ENCODE data around the gene C11orf98.

C11orf98 gene

DNA sequence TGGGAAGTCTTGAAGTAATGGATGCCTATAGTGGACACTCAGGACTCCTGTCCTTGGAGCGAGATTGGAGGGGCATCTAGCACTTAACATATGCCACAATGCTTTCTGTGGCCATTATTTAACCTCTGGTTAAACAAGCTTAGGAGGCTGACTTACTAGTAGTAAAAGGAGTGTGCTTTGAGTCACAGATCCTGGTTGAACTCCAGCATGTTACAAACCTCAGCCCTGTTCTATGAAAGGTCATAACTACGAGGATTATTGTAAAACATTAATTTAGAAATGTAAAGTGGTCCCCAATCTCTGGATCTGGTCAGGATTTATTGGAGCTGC lies 8.2 kb upstream of the C11orf98 start:
- Histone ChIP-seq H3K27me3 (replicated peaks; ENCODE audit: control insufficient read depth, insufficient read depth, low read length) (no peaks in the 10 kb centered on the region), H3K36me3 (ENCODE audit: control insufficient read depth, insufficient read depth, low read length) (peaks cover 7% of the 10 kb centered on the region), H3K4me3 (replicated peaks; ENCODE audit: low read depth, low read length) (no peak overlapping the region)
- TF ChIP-seq CTCF (IDR thresholded peaks at IDR 0.05; ENCODE audit: insufficient read depth, low read length, poor library complexity, severe bottlenecking): no peak
- DNase-seq (ENCODE audit: extremely low read depth, insufficient read length): no peak

- TF ChIP-seq CTCF (IDR thresholded peaks at IDR 0.05; ENCODE audit: insufficient read depth, low read length, poor library complexity, severe bottlenecking): no peak
- Histone ChIP-seq H3K36me3 (ENCODE audit: control insufficient read depth, insufficient read depth, low read length) (peaks cover 6% of the 10 kb centered on the region), H3K4me3 (replicated peaks; ENCODE audit: low read depth, low read length) (peak within 1 kb of the TSS; percentile 91), H3K27me3 (replicated peaks; ENCODE audit: control insufficient read depth, insufficient read depth, low read length) (no peaks in the 10 kb centered on the region)
- peak; percentile 87 for DNase-seq (ENCODE audit: extremely low read depth, insufficient read length)
Observed at GRCh38 chr11:62671608-62672389, 6.8 kb upstream of the C11orf98 start, which contains the start of the genes LBHD1 and UQCC3. TSS of gene LBHD1 (minus strand) at chr11:62672267. CDS start at chr11:62670031, 2,236 bp downstream. TSS of gene UQCC3 (plus strand) at chr11:62671673. CDS start at chr11:62671746, 73 bp downstream.

- Histone ChIP-seq H3K4me3 (replicated peaks; ENCODE audit: low read depth, low read length) (peak overlapping the region; percentile 91), H3K36me3 (ENCODE audit: control insufficient read depth, insufficient read depth, low read length) (peaks cover 8% of the 10 kb centered on the region), H3K27me3 (replicated peaks; ENCODE audit: control insufficient read depth, insufficient read depth, low read length) (no peaks in the 10 kb centered on the region)
- TF ChIP-seq CTCF (IDR thresholded peaks at IDR 0.05; ENCODE audit: insufficient read depth, low read length, poor library complexity, severe bottlenecking): no peak
- DNase-seq (ENCODE audit: extremely low read depth, insufficient read length): no peak
Observed at GRCh38 chr11:62671236-62671607, 6.2 kb upstream of the C11orf98 start.

DNA sequence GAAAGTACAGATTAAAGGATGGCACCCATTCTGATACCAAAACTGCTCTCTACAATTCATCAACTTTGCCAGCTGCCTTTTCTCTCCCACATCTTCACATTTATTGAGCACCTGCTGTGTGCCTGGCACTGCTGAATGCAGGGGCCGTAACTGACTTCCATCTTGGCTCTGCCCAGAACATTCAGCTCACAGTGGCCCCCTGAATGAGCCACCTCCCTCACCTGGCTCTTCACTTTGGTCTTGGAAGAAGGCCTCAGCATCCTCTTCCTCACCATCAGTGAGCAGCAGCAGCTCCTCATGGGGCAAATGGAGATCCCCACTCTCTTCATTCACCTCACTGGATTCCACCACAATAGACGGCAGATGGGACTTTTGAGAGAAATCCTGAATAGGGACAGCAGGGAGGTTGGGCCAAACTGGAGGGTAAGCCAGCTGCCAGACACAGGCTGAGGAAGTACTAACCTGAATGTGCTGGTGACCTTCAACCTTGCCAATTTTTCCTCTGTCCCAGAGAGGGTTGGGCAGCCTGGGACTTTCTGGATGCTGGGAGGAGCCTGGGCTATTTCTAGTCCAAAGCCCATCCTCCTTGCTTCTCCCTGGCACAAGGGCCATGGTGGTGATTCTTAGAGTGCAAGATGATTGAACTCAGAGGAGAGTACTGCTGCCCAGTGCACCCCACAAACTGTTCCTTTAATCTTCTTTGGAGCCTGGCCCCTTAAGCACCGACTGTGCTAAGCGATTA lies 4.6 kb upstream of the C11orf98 start:
- Histone ChIP-seq H3K36me3 (ENCODE audit: control insufficient read depth, insufficient read depth, low read length) (peaks cover 8% of the 10 kb centered on the region), H3K27me3 (replicated peaks; ENCODE audit: control insufficient read depth, insufficient read depth, low read length) (no peaks in the 10 kb centered on the region), H3K4me3 (replicated peaks; ENCODE audit: low read depth, low read length) (no peak overlapping the region)
- no peak for TF ChIP-seq CTCF (IDR thresholded peaks at IDR 0.05; ENCODE audit: insufficient read depth, low read length, poor library complexity, severe bottlenecking)
- DNase-seq (ENCODE audit: extremely low read depth, insufficient read length): no peak

DNA sequence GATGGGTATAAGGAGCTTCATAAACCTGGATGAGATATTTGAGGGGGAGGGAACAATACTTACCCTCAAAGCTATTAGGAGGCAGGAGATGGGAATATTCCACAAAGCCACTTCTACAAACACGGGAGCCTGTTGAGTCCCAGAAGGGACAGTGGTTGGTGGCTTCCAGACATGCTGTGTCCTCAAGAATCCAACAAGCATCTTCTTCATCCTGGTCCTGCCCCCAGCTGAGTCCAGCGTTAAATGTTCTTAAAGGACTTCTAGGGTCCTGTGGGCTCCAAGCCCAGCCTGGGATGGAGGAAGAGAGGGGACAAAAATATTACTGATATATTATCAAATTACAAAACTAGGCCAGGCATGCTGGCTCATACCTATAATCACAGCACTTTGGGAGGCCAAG lies 2.5 kb upstream of the C11orf98 start:
- no peak for TF ChIP-seq CTCF (IDR thresholded peaks at IDR 0.05; ENCODE audit: insufficient read depth, low read length, poor library complexity, severe bottlenecking)
- Histone ChIP-seq H3K36me3 (ENCODE audit: control insufficient read depth, insufficient read depth, low read length) (peaks cover 15% of the 10 kb centered on the region), H3K4me3 (replicated peaks; ENCODE audit: low read depth, low read length) (no peak overlapping the region; the same call in 1 of the 2 replicates), H3K27me3 (replicated peaks; ENCODE audit: control insufficient read depth, insufficient read depth, low read length) (no peaks in the 10 kb centered on the region)
- no peak for DNase-seq (ENCODE audit: extremely low read depth, insufficient read length)

Data from GM06990 (cell line).